HepG2 (cell line): ENCODE data around the gene GRM7. TPM values are rescaled to one million over a fixed set of nuclear protein-coding genes. Genes with fewer than 3 reads are reported as not detected.

ENCODE experiments used
- MLXIP ChIP-seq: sonication (generic); formaldehyde crosslinking; IDR thresholded peaks from 2 replicates; pipeline ENCODE4 v1.9.0; 2021; ENCODE audit warnings: missing genetic modification reagents, borderline replicate concordance
- MYNN ChIP-seq: sonication (generic); formaldehyde crosslinking; IDR thresholded peaks from 2 replicates; pipeline ENCODE4 v1.4.0; 2020; ENCODE audit warnings: mild to moderate bottlenecking, low read depth, missing genetic modification reagents
- TCF7 ChIP-seq: sonication (generic); IDR thresholded peaks from 2 replicates; pipeline ENCODE4 v1.6.1; 2016; ENCODE audit warnings: antibody characterized with exemption, low read depth
- THAP8 ChIP-seq: sonication (generic); formaldehyde crosslinking; IDR thresholded peaks from 2 replicates; pipeline ENCODE4 v1.5.1; 2020; ENCODE audit warnings: missing genetic modification reagents, mild to moderate bottlenecking, borderline replicate concordance
- THRA ChIP-seq: sonication (generic); formaldehyde crosslinking; IDR thresholded peaks from 2 replicates; pipeline ENCODE4 v1.4.0; 2020; ENCODE audit warnings: missing genetic modification reagents, borderline replicate concordance
- ZBTB20 ChIP-seq: sonication (generic); formaldehyde crosslinking; IDR thresholded peaks from 2 replicates; pipeline ENCODE4 v1.8.1; 2023; ENCODE audit warnings: missing genetic modification reagents, low read depth, mild to moderate bottlenecking, borderline replicate concordance
- ZNF407 ChIP-seq: sonication (generic); formaldehyde crosslinking; IDR thresholded peaks from one replicate; pipeline ENCODE4 v1.5.1; 2020; ENCODE audit warnings: mild to moderate bottlenecking, missing genetic modification reagents; ENCODE audit errors: not compliant biosample characterization
- ZNF891 ChIP-seq: sonication (generic); formaldehyde crosslinking; IDR thresholded peaks from 2 replicates; pipeline ENCODE4 v1.5.0; 2020; ENCODE audit warnings: mild to moderate bottlenecking, missing genetic modification reagents
- polyA plus RNA-seq, 8 experiments: library from polyadenylated mRNA; depleted of rRNA in 3 of 8; stranded (reverse) in 7 of 8; unstranded in 1 of 8; fragments of >200 nt; fragmentation: Illumina TruSeq in 4 of 8; extraction: Trizol in 4 of 8; gene quantifications; 2 replicates each; pipeline versions ENCODE4 v1.2.1 to v1.2.3, GENCODE V29; 2011 to 2016; ENCODE audit warnings: low read depth in 4 of 8, missing spikeins in 1 of 8, mixed read lengths in 1 of 8; ENCODE audit not compliant: insufficient read depth in 1 of 8
- total RNA-seq, 5 experiments: library from RNA; depleted of rRNA; stranded (reverse); fragments of >200 nt; fragmentation: Illumina TruSeq; extraction: Trizol; gene quantifications; 2 replicates each; pipeline ENCODE4 v1.2.3, GENCODE V29; 2016; ENCODE audit warnings: low read depth in 1 of 5
- TF ChIP-seq, protein P1 (sequence below): sonication (generic); formaldehyde crosslinking; IDR thresholded peaks from 2 replicates; pipeline ENCODE4 v1.5.0; 2020; ENCODE audit warnings: mild to moderate bottlenecking, missing genetic modification reagents

GRM7 gene
- total and polyA plus RNA-seq, 2 of the 13 experiments (the other 11 are each of a cell fraction or from before 2014, with no cell fraction given), result not detected

- TF ChIP-seq ZNF407 (no peak), ZNF891 (CRISPR knock-in tag) (no peak), MYNN (CRISPR knock-in tag) (no peak), THRA (CRISPR knock-in tag) (no peak), ZBTB20 (CRISPR knock-in tag) (no peak), THAP8 (CRISPR knock-in tag) (no peak), MLXIP (CRISPR knock-in tag) (no peak), TCF7 (no peak)
- TF ChIP-seq, protein P1, sequence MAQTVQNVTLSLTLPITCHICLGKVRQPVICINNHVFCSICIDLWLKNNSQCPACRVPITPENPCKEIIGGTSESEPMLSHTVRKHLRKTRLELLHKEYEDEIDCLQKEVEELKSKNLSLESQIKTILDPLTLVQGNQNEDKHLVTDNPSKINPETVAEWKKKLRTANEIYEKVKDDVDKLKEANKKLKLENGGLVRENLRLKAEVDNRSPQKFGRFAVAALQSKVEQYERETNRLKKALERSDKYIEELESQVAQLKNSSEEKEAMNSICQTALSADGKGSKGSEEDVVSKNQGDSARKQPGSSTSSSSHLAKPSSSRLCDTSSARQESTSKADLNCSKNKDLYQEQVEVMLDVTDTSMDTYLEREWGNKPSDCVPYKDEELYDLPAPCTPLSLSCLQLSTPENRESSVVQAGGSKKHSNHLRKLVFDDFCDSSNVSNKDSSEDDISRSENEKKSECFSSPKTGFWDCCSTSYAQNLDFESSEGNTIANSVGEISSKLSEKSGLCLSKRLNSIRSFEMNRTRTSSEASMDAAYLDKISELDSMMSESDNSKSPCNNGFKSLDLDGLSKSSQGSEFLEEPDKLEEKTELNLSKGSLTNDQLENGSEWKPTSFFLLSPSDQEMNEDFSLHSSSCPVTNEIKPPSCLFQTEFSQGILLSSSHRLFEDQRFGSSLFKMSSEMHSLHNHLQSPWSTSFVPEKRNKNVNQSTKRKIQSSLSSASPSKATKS (CRISPR knock-in tag), result no peak
Observed at GRCh38 chr3:7260975-7261374, 400.1 kb downstream of the GRM7 start (continued).
